ENCODE data around the gene STAT5A. TPM values are rescaled to one million over a fixed set of nuclear protein-coding genes. Genes with fewer than 3 reads are reported as not detected.

STAT5A gene
- total RNA-seq, 1 donor from 2014 or later: 1.3 TPM

GRCh38 chr17:42307362-42307927, 19.1 kb downstream of the STAT5A start:
- Histone ChIP-seq H3K27me3 (ENCODE audit: control insufficient read depth, insufficient read depth, low read length) (no peaks in the 10 kb centered on the region), H3K4me3 (ENCODE audit: low read depth, low read length) (no peak overlapping the region), H3K36me3 (ENCODE audit: control insufficient read depth, insufficient read depth, low read length) (no peaks in the 10 kb centered on the region)
- FAIRE-seq (no peak), DNase-seq (ENCODE audit: low read depth) (no peak)
- TF ChIP-seq CTCF (IDR thresholded peaks at IDR 0.05; ENCODE audit: insufficient read depth, low read length, severe bottlenecking): no peak

DNA sequence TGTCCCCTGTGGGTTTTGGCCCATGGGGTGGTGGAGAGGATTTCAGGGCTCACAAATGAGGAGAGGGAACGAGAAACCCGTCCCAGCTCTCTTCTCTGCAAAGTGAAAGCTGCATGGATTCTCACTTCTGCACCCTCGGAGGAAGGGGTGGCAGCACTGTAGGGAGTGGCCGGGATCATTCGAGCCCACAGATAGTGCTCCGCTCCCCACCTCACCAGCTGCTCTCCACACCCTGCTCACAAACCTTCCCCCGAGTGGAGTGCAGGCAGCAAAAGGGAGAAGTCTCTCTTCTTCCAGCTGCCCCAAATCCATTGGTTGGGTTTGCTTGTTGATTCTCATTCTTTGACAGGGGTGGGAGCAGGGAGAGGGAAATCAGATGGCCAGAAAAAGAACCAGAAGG, 20.1 kb downstream of the STAT5A start:
- Histone ChIP-seq H3K27me3 (ENCODE audit: control insufficient read depth, insufficient read depth, low read length) (no peaks in the 10 kb centered on the region), H3K36me3 (ENCODE audit: control insufficient read depth, insufficient read depth, low read length) (no peaks in the 10 kb centered on the region), H3K4me3 (ENCODE audit: low read depth, low read length) (no peak overlapping the region)
- no peak for FAIRE-seq
- TF ChIP-seq CTCF (IDR thresholded peaks at IDR 0.05; ENCODE audit: insufficient read depth, low read length, severe bottlenecking): no peak
- no peak for DNase-seq (ENCODE audit: low read depth)

- DNase-seq (ENCODE audit: low read depth): no peak
- Histone ChIP-seq H3K4me3 (ENCODE audit: low read depth, low read length) (no peak overlapping the region), H3K36me3 (ENCODE audit: control insufficient read depth, insufficient read depth, low read length) (no peaks in the 10 kb centered on the region), H3K27me3 (ENCODE audit: control insufficient read depth, insufficient read depth, low read length) (no peaks in the 10 kb centered on the region)
- no peak for TF ChIP-seq CTCF (IDR thresholded peaks at IDR 0.05; ENCODE audit: insufficient read depth, low read length, severe bottlenecking)
- no peak for FAIRE-seq
Measured at GRCh38 chr17:42309142-42309541, 20.8 kb downstream of the STAT5A start.

DNA sequence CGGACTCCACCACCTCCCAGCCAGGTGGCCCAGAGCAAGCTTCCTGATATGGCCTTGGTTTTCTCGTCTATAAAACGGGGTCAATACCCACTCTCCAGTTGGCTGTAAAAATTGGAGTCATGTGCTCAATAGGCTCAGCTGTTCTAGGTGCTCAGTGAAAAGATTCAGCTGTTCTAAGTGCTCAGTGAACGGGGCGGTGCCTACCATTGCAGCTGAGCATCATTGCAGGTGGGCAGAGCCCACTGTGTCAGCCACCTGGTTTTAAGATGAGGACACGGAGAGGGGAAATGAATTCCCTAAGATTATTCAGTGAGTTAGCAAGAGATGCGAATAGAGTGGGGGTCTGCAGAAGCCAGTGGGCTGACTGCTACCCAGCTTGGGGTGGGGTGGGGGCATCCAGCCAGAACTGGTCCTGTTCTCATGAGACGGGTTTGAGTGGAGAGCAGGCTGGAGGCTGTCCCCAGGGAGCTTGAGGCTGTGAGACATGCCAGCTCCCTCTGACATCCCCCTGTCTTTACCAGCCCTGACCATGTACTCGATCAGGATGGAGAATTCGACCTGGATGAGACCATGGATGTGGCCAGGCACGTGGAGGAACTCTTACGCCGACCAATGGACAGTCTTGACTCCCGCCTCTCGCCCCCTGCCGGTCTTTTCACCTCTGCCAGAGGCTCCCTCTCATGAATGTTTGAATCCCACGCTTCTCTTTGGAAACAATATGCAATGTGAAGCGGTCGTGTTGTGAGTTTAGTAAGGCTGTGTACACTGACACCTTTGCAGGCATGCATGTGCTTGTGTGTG, 21.9 kb downstream of the STAT5A start:
- peak; percentile 32 for FAIRE-seq
- no peak overlapping the region for H3K4me3 ChIP-seq (ENCODE audit: low read depth, low read length)
- H3K27me3 ChIP-seq (ENCODE audit: control insufficient read depth, insufficient read depth, low read length): no peaks in the 10 kb centered on the region
- peak; percentile 26 for TF ChIP-seq CTCF (IDR thresholded peaks at IDR 0.05; ENCODE audit: insufficient read depth, low read length, severe bottlenecking)
- no peaks in the 10 kb centered on the region for H3K36me3 ChIP-seq (ENCODE audit: control insufficient read depth, insufficient read depth, low read length)
- no peak for DNase-seq (ENCODE audit: low read depth)

GRCh38 chr17:42310787-42311215, 22.5 kb downstream of the STAT5A start:
- no peak overlapping the region for H3K4me3 ChIP-seq (ENCODE audit: low read depth, low read length)
- FAIRE-seq (no peak), DNase-seq (ENCODE audit: low read depth) (no peak)
- peaks cover 3% of the 10 kb centered on the region for H3K36me3 ChIP-seq (ENCODE audit: control insufficient read depth, insufficient read depth, low read length)
- TF ChIP-seq CTCF (IDR thresholded peaks at IDR 0.05; ENCODE audit: insufficient read depth, low read length, severe bottlenecking): no peak
- H3K27me3 ChIP-seq (ENCODE audit: control insufficient read depth, insufficient read depth, low read length): no peaks in the 10 kb centered on the region

Measured in bronchial epithelial cell (primary cell).